OCI-LY1 (cell line): ENCODE results near the gene UPF1.

Source experiments
- H2AFZ ChIP-seq: fragments of 200-600 bp; sonication (generic), shearing (Covaris generic); 2 replicates; pipeline ENCODE4 v1.6.0; 2014; ENCODE audit warnings: antibody characterized with exemption, mild to moderate bottlenecking, low read length
- H3F3A ChIP-seq: fragments of 200-600 bp; sonication (generic), shearing (Covaris generic); 2 replicates; pipeline ENCODE4 v1.6.0; 2014; ENCODE audit warnings: mild to moderate bottlenecking, antibody characterized with exemption, low read length, moderate library complexity; ENCODE audit not compliant: insufficient read depth
- H3K27ac ChIP-seq: fragments of 200-600 bp; sonication (generic); 2 replicates; pipeline ENCODE4 v1.5.1; 2014; ENCODE audit warnings: low read length, mixed run types, mild to moderate bottlenecking, low read depth; ENCODE audit not compliant: poor library complexity, severe bottlenecking
- H3K27me3 ChIP-seq: fragments of 200-600 bp; sonication (generic); 2 replicates; pipeline ENCODE4 v1.6.0; 2014; ENCODE audit warnings: antibody characterized with exemption, mild to moderate bottlenecking, low read length, moderate library complexity; ENCODE audit not compliant: insufficient read depth
- H3K36me3 ChIP-seq: fragments of 200-600 bp; sonication (generic); 2 replicates; pipeline ENCODE4 v1.6.1; 2014; ENCODE audit warnings: mild to moderate bottlenecking, antibody characterized with exemption, low read length, moderate library complexity, mixed read lengths; ENCODE audit not compliant: insufficient read depth
- H3K4me1 ChIP-seq: fragments of 200-600 bp; sonication (generic); 2 replicates; pipeline ENCODE4 v1.5.1; 2014; ENCODE audit warnings: mild to moderate bottlenecking, low read length, moderate library complexity; ENCODE audit not compliant: insufficient read depth, severe bottlenecking
- H3K4me2 ChIP-seq: fragments of 200-600 bp; sonication (generic), shearing (Covaris generic); 2 replicates; pipeline ENCODE4 v1.6.1; 2014; ENCODE audit warnings: low read length
- H3K4me3 ChIP-seq: fragments of 200-600 bp; sonication (generic); 2 replicates; pipeline ENCODE4 v1.5.1; 2014; ENCODE audit warnings: low read length, low read depth, mild to moderate bottlenecking, mixed read lengths; ENCODE audit not compliant: poor library complexity, severe bottlenecking
- H3K79me2 ChIP-seq: fragments of 200-600 bp; shearing (Covaris generic); 2 replicates; pipeline ENCODE4 v1.6.1; 2016; ENCODE audit warnings: mixed run types, low read length, mixed read lengths; ENCODE audit not compliant: insufficient read depth
- H3K9ac ChIP-seq: fragments of 200-600 bp; sonication (generic), shearing (Covaris generic); 2 replicates; pipeline ENCODE4 v1.6.1; 2014; ENCODE audit warnings: mild to moderate bottlenecking, low read length, mixed read lengths
- H3K9me2 ChIP-seq: fragments of 200-600 bp; sonication (generic), shearing (Covaris generic); 2 replicates; pipeline ENCODE4 v1.6.1; 2014; ENCODE audit warnings: low read depth, mild to moderate bottlenecking, low read length, mixed read lengths
- H3K9me3 ChIP-seq: fragments of 200-600 bp; shearing (Covaris generic); 2 replicates; pipeline ENCODE4 v1.6.1; 2014; ENCODE audit warnings: low read length, mixed read lengths
- H4K20me1 ChIP-seq: fragments of 200-600 bp; sonication (generic), shearing (Covaris generic); 2 replicates; pipeline ENCODE4 v1.6.0; 2016; ENCODE audit warnings: mild to moderate bottlenecking, low read length; ENCODE audit not compliant: insufficient read depth
- EZH2 ChIP-seq: fragments of 200-600 bp; sonication (generic), shearing (Covaris generic); IDR thresholded peaks from 2 replicates; pipeline ENCODE4 v1.8.0; 2017; ENCODE audit warnings: borderline replicate concordance, mixed run types, mild to moderate bottlenecking, antibody characterized with exemption, low read length, moderate library complexity, mixed read lengths
- TF ChIP-seq, protein P1 (sequence below): fragments of 200-600 bp; sonication (generic), shearing (Covaris generic); IDR thresholded peaks from 2 replicates; pipeline ENCODE4 v1.5.1; 2017; ENCODE audit warnings: mild to moderate bottlenecking, antibody characterized with exemption, low read length, moderate library complexity, mixed read lengths

UPF1 gene

GRCh38 chr19:18840288-18841267 lies 8.8 kb downstream of the UPF1 start:
- H3F3A ChIP-seq: no peaks in the 10 kb centered on the region
- H3K4me1 ChIP-seq: peaks cover 79% of the 10 kb centered on the region
- H3K9me3 ChIP-seq: no peaks in the 10 kb centered on the region
- no peak for TF ChIP-seq EZH2
- TF ChIP-seq, protein P1, sequence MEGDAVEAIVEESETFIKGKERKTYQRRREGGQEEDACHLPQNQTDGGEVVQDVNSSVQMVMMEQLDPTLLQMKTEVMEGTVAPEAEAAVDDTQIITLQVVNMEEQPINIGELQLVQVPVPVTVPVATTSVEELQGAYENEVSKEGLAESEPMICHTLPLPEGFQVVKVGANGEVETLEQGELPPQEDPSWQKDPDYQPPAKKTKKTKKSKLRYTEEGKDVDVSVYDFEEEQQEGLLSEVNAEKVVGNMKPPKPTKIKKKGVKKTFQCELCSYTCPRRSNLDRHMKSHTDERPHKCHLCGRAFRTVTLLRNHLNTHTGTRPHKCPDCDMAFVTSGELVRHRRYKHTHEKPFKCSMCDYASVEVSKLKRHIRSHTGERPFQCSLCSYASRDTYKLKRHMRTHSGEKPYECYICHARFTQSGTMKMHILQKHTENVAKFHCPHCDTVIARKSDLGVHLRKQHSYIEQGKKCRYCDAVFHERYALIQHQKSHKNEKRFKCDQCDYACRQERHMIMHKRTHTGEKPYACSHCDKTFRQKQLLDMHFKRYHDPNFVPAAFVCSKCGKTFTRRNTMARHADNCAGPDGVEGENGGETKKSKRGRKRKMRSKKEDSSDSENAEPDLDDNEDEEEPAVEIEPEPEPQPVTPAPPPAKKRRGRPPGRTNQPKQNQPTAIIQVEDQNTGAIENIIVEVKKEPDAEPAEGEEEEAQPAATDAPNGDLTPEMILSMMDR: no peak
- peaks cover 96% of the 10 kb centered on the region for H3K79me2 ChIP-seq
- H3K9ac ChIP-seq: peak overlapping the region; percentile 17; the same call in 1 of the 2 replicates
- no peak overlapping the region for H3K27ac ChIP-seq
- H3K36me3 ChIP-seq: peaks cover 43% of the 10 kb centered on the region
- peak overlapping the region; percentile 32 for H3K4me3 ChIP-seq
- H3K27me3 ChIP-seq: no peaks in the 10 kb centered on the region
- no peaks in the 10 kb centered on the region for H4K20me1 ChIP-seq
- no peak overlapping the region for H2AFZ ChIP-seq
- peak overlapping the region; percentile 49 for H3K4me2 ChIP-seq
- H3K9me2 ChIP-seq: no peaks in the 10 kb centered on the region

DNA sequence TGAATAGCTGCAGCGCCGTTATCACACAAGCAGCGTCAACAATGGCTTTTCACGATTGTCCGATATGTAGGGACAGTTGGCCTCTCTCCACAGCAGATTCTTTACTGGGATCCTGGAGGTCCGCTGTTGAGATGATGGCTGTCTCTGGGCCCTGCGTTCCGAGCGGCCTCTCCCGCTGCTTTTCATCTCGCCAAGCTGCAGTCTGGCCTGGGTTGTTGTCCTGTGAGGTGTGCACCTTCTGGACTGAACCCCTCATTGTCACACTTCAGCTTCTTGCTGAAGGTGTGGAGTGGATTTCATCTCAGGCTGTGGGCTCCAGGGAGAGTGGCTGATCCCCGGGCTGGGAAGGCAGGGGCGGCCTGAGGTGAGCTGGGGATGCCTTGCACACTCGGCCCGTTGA lies 9.6 kb downstream of the UPF1 start:
- H3K4me2 ChIP-seq: peak overlapping the region; percentile 14; the same call in 1 of the 2 replicates
- H3F3A ChIP-seq: no peaks in the 10 kb centered on the region
- H3K4me3 ChIP-seq: no peak overlapping the region
- no peaks in the 10 kb centered on the region for H4K20me1 ChIP-seq
- H3K9me3 ChIP-seq: no peaks in the 10 kb centered on the region
- H3K27ac ChIP-seq: no peak overlapping the region
- H3K9ac ChIP-seq: no peak overlapping the region
- H3K79me2 ChIP-seq: peaks cover 89% of the 10 kb centered on the region
- TF ChIP-seq EZH2: no peak
- TF ChIP-seq, protein P1: no peak
- H2AFZ ChIP-seq: no peak overlapping the region
- H3K27me3 ChIP-seq: no peaks in the 10 kb centered on the region
- H3K36me3 ChIP-seq: peaks cover 43% of the 10 kb centered on the region
- H3K4me1 ChIP-seq: peaks cover 88% of the 10 kb centered on the region
- no peaks in the 10 kb centered on the region for H3K9me2 ChIP-seq

- H2AFZ ChIP-seq: no peak overlapping the region
- no peak overlapping the region for H3K4me3 ChIP-seq
- H3K36me3 ChIP-seq: peaks cover 37% of the 10 kb centered on the region
- no peaks in the 10 kb centered on the region for H3F3A ChIP-seq
- H3K9ac ChIP-seq: no peak overlapping the region
- H3K27me3 ChIP-seq: no peaks in the 10 kb centered on the region
- H3K4me1 ChIP-seq: peaks cover 88% of the 10 kb centered on the region
- peak overlapping the region; percentile 14; the same call in 1 of the 2 replicates for H3K4me2 ChIP-seq
- no peaks in the 10 kb centered on the region for H3K9me3 ChIP-seq
- H3K79me2 ChIP-seq: peaks cover 81% of the 10 kb centered on the region
- no peaks in the 10 kb centered on the region for H3K9me2 ChIP-seq
- H3K27ac ChIP-seq: no peak overlapping the region
- H4K20me1 ChIP-seq: no peaks in the 10 kb centered on the region
- TF ChIP-seq EZH2: no peak
- TF ChIP-seq, protein P1: no peak
Measured at GRCh38 chr19:18842166-18842565, 10.4 kb downstream of the UPF1 start.
